WTC11 (cell line): ENCODE data around the gene SLC45A1.

Experiments
- ATF3 ChIP-seq: sonication (generic); formaldehyde crosslinking; conservative IDR thresholded peaks from 2 replicates; pipeline ENCODE4 v1.8.1; 2022; ENCODE audit warnings: mild to moderate bottlenecking, missing genetic modification reagents
- CTCF ChIP-seq: fragments of 200-600 bp; IDR thresholded peaks from 2 replicates; pipeline ENCODE4 v1.8.0; 2022; ENCODE audit warnings: antibody characterized with exemption
- OVOL2 ChIP-seq: fragments of 250-450 bp; sonication (Bioruptor Pico); IDR thresholded peaks from 2 replicates; pipeline ENCODE4 v1.9.0; 2021; ENCODE audit warnings: mild to moderate bottlenecking, borderline replicate concordance
- SP1 ChIP-seq: sonication (generic); formaldehyde crosslinking; conservative IDR thresholded peaks from 2 replicates; pipeline ENCODE4 v1.8.1; 2022; ENCODE audit warnings: missing genetic modification reagents
- TCF7 ChIP-seq: sonication (generic); formaldehyde crosslinking; IDR thresholded peaks from 2 replicates; pipeline ENCODE4 v1.8.0; 2022; ENCODE audit warnings: mild to moderate bottlenecking, low read depth, missing genetic modification reagents, moderate library complexity
- ZNF263 ChIP-seq: sonication (generic); formaldehyde crosslinking; IDR thresholded peaks from 2 replicates; pipeline ENCODE4 v1.8.1; 2022; ENCODE audit warnings: low read depth, mild to moderate bottlenecking, moderate library complexity, missing genetic modification reagents
- ZNF512 ChIP-seq: sonication (generic); formaldehyde crosslinking; IDR thresholded peaks from 2 replicates; pipeline ENCODE4 v1.8.1; 2022; ENCODE audit warnings: missing genetic modification reagents, borderline replicate concordance

- TF ChIP-seq CTCF, result no peak
- TF ChIP-seq TCF7 (CRISPR knock-in tag), result no peak
- no peak for TF ChIP-seq SP1 (CRISPR knock-in tag)
- no peak for TF ChIP-seq ZNF512 (CRISPR knock-in tag)
- TF ChIP-seq ATF3 (CRISPR knock-in tag), result no peak
- no peak for TF ChIP-seq OVOL2 (CRISPR knock-in tag)
- no peak for TF ChIP-seq ZNF263 (CRISPR knock-in tag)
These were observed 20.0 kb downstream of the SLC45A1 start for GRCh38 chr1:8337776-8338525.
